DMS114 treated with DMSO at 0.1 percent for 48 hours (cell line): Measurements from ENCODE around the gene ZFHX2.

Experiments
- DNase-seq: peaks from one replicate; lab custom pipeline; 2025; ENCODE audit not compliant: unreplicated experiment; lab: John Stamatoyannopoulos, UW

The ZFHX2 gene

GRCh38 chr14:23573384-23574015, 21.9 kb upstream of the ZFHX2 start:
- no peak for DNase-seq

- no peak for DNase-seq
Observed at GRCh38 chr14:23572836-23573235, 21.3 kb upstream of the ZFHX2 start.

GRCh38 chr14:23572524-23572828, 20.9 kb upstream of the ZFHX2 start:
- DNase-seq = no peak

GRCh38 chr14:23571701-23572523, 20.3 kb upstream of the ZFHX2 start:
- no peak for DNase-seq

GRCh38 chr14:23570806-23571483, 19.4 kb upstream of the ZFHX2 start:
- no peak for DNase-seq

- DNase-seq = peak; percentile 17
Observed at GRCh38 chr14:23569443-23570151, 18.0 kb upstream of the ZFHX2 start.

- DNase-seq = no peak
Observed at GRCh38 chr14:23568600-23569331, 17.2 kb upstream of the ZFHX2 start.

- DNase-seq = no peak
Observed at GRCh38 chr14:23568021-23568599, 16.5 kb upstream of the ZFHX2 start.

GRCh38 chr14:23567186-23568020, 15.8 kb upstream of the ZFHX2 start, which contains the start of gene AP1G2:
AP1G2 (minus strand) TSS chr14:23567791; CDS start chr14:23567314, 477 bp downstream.
- DNase-seq = peak; percentile 18

GRCh38 chr14:23566778-23567185, 15.2 kb upstream of the ZFHX2 start:
- no peak for DNase-seq

GRCh38 chr14:23566112-23566777, 14.7 kb upstream of the ZFHX2 start:
- no peak for DNase-seq

- DNase-seq = no peak
Observed at GRCh38 chr14:23565626-23566025, 14.1 kb upstream of the ZFHX2 start.

GRCh38 chr14:23564876-23565275, 13.3 kb upstream of the ZFHX2 start:
- no peak for DNase-seq

GRCh38 chr14:23564181-23564812, 12.7 kb upstream of the ZFHX2 start:
- DNase-seq = no peak

GRCh38 chr14:23563473-23564180, 12.1 kb upstream of the ZFHX2 start:
- DNase-seq = no peak

- peak; percentile 28 for DNase-seq
Observed at GRCh38 chr14:23562822-23563472, 11.4 kb upstream of the ZFHX2 start.
